PC-3 (cell line): ENCODE results near the gene FSIP1. TPM values are rescaled to one million over a fixed set of nuclear protein-coding genes. Genes with fewer than 3 reads are reported as not detected.

Experiments used
- ATAC-seq: fragments of 200-7000 bp; cut with Tn5 transposase; 2 replicates; pipeline ENCODE4 v1.9.1; 2020; ENCODE audit warnings: mild to moderate bottlenecking, moderate library complexity
- BruUV-seq: library from RNA; stranded (reverse); fragments of 400-500 nt; replicated peaks from 2 replicates; lab custom pipeline; 2021; lab: Mats Ljungman, UMichigan
- CTCF ChIA-PET: fragments of 300-600 bp; sonication (Branson Sonifier 250); formaldehyde crosslinking; loops from one replicate; lab custom pipeline; 2022; ENCODE audit warnings: antibody characterized with exemption; lab: Charles Lee
- POLR2A ChIA-PET: fragments of 300-600 bp; sonication (Branson Sonifier 250); formaldehyde crosslinking; loops from one replicate; lab custom pipeline; 2022; ENCODE audit warnings: antibody characterized with exemption; ENCODE audit not compliant: unreplicated experiment; lab: Charles Lee
- DNase-seq: peaks from one replicate; pipeline ENCODE4 v3.0.0-alpha.2; 2015
- H2AFZ ChIP-seq: fragments of 300-600 bp; sonication (generic); 2 replicates; pipeline ENCODE4 v1.6.0; 2016; ENCODE audit warnings: antibody characterized with exemption, low read length
- H3F3A ChIP-seq: fragments of 300-600 bp; sonication (generic); one replicate; pipeline ENCODE4 v1.6.0; 2017; ENCODE audit warnings: antibody characterized with exemption, low read length, control low read depth, mild to moderate bottlenecking; ENCODE audit not compliant: unreplicated experiment
- H3K27ac ChIP-seq: fragments of 300-600 bp; sonication (generic); 2 replicates; pipeline ENCODE4 v1.5.1; 2016; ENCODE audit warnings: mild to moderate bottlenecking, low read length
- H3K27me3 ChIP-seq: fragments of 300-600 bp; sonication (generic); 2 replicates; pipeline ENCODE4 v1.6.1; 2016; ENCODE audit warnings: low read length, mixed read lengths
- H3K36me3 ChIP-seq: fragments of 300-600 bp; sonication (generic); 2 replicates; pipeline ENCODE4 v1.6.1; 2016; ENCODE audit warnings: low read depth, mixed run types, low read length, mixed read lengths
- H3K4me1 ChIP-seq: fragments of 300-600 bp; sonication (generic); 2 replicates; pipeline ENCODE4 v1.5.1; 2016; ENCODE audit warnings: low read length; ENCODE audit not compliant: insufficient read depth
- H3K4me2 ChIP-seq: fragments of 300-600 bp; sonication (generic); 2 replicates; pipeline ENCODE4 v1.6.0; 2016; ENCODE audit warnings: low read length
- H3K4me3 ChIP-seq: fragments of 300-600 bp; sonication (generic); 2 replicates; pipeline ENCODE4 v1.5.1; 2016; ENCODE audit warnings: mild to moderate bottlenecking, low read length, mixed read lengths
- H3K79me2 ChIP-seq: fragments of 300-600 bp; sonication (generic); 2 replicates; pipeline ENCODE4 v1.6.1; 2017; ENCODE audit warnings: low read length, mixed read lengths
- H3K9ac ChIP-seq: fragments of 300-600 bp; sonication (generic); 2 replicates; pipeline ENCODE4 v1.6.0; 2016; ENCODE audit warnings: mild to moderate bottlenecking, low read length
- H3K9me2 ChIP-seq: fragments of 300-600 bp; sonication (generic); replicated peaks from 2 replicates; pipeline ENCODE4 v1.6.1; 2016; ENCODE audit warnings: mixed run types, low read length, mixed read lengths
- H3K9me3 ChIP-seq: fragments of 300-600 bp; sonication (generic); 2 replicates; pipeline ENCODE4 v1.6.1; 2016; ENCODE audit warnings: low read length, mixed read lengths
- H4K20me1 ChIP-seq: fragments of 300-600 bp; sonication (generic); 2 replicates; pipeline ENCODE4 v1.6.1; 2016; ENCODE audit warnings: low read length, mixed read lengths
- EZH2 ChIP-seq: fragments of 300-600 bp; sonication (generic); IDR thresholded peaks from one replicate; pipeline ENCODE4 v1.6.1; 2017; ENCODE audit warnings: antibody characterized with exemption, mild to moderate bottlenecking, low read length; ENCODE audit not compliant: unreplicated experiment
- EZH2phosphoT487 ChIP-seq: fragments of 300-600 bp; sonication (generic); IDR thresholded peaks from 2 replicates; pipeline ENCODE4 v1.6.1; 2018; ENCODE audit warnings: mild to moderate bottlenecking, antibody characterized with exemption, low read length, borderline replicate concordance
- intact Hi-C: fragments of 100-400 bp; cut with micrococcal nuclease; formaldehyde crosslinking; loops from 2 replicates; pipeline ENCODE4 v1.9.0; 2023
- total RNA-seq: library from RNA; depleted of rRNA; stranded (reverse); fragments of >200 nt; gene quantifications from 2 replicates; pipeline ENCODE4 v1.2.3, GENCODE V29; 2014
- TF ChIP-seq, protein P1 (sequence below): fragments of 300-600 bp; sonication (generic); conservative IDR thresholded peaks from 2 replicates; pipeline ENCODE4 v1.5.1; 2017; ENCODE audit warnings: antibody characterized with exemption, low read depth, mild to moderate bottlenecking, low read length

Gene FSIP1
- total RNA-seq, 1 experiment from 2014 or later = 0.07 TPM

DNA sequence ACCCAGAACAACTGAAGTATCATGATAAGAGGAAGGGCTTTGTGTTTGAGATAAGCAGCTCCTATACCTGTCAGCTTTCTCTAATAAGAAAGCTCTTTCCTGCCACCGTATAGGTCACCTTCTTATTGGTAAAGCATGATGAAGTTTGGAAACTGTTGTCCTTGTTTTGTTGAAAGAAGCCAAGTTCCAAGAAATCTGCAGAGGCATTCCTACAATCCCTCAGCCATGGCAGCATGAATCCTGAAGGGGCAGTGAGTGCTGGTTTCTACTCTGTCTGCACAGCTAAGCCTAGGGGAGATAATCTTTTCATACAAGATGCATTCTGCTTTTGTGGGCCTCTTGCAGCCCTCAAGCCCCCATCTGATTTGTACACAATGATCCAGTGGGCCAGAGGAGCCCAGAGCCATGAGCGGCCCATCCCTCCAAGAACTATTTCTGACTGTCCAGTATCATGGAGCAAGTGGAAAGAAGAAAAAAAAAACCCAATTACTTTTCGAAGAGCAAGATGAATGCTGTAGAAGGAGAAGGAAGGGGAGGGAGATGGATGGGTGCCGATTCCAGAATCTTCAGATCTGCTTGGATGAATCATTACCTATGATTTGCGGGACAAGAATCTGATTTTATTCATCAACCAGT is 203.7 kb downstream of the FSIP1 start:
- ChIA-PET POLR2A (interaction anchor here (1.1 kb wide), 1 partner anchor 454 kb away, joined by 8 read pairs; no protein-coding TSS in a partner anchor), CTCF (interaction anchor here (0.5 to 0.6 kb wide), 3 partner anchors 116 to 675 kb away, joined by 3 to 4 read pairs (median 3); no protein-coding TSS in a partner anchor)
- Histone ChIP-seq H3K27me3 (no peaks in the 10 kb centered on the region), H2AFZ (peak overlapping the region; percentile 91), H4K20me1 (peaks cover 27% of the 10 kb centered on the region), H3K9me3 (no peaks in the 10 kb centered on the region), H3K4me1 (peaks cover 34% of the 10 kb centered on the region), H3K4me3 (peak overlapping the region; percentile 87), H3K79me2 (peaks cover 31% of the 10 kb centered on the region), H3K36me3 (peaks cover 20% of the 10 kb centered on the region), H3F3A (peaks cover 4% of the 10 kb centered on the region), H3K4me2 (peak overlapping the region; percentile 100), H3K9ac (peak overlapping the region; percentile 87), H3K9me2 (no peaks in the 10 kb centered on the region), H3K27ac (peak overlapping the region; percentile 93)
- no peak for ATAC-seq
- intact Hi-C loops = loop anchor here (1.0 to 10.0 kb wide), 3 partner anchors 124 to 174 kb away; no protein-coding TSS in a partner anchor
- BruUV-seq = no TSS peak
- TF ChIP-seq, protein P1, sequence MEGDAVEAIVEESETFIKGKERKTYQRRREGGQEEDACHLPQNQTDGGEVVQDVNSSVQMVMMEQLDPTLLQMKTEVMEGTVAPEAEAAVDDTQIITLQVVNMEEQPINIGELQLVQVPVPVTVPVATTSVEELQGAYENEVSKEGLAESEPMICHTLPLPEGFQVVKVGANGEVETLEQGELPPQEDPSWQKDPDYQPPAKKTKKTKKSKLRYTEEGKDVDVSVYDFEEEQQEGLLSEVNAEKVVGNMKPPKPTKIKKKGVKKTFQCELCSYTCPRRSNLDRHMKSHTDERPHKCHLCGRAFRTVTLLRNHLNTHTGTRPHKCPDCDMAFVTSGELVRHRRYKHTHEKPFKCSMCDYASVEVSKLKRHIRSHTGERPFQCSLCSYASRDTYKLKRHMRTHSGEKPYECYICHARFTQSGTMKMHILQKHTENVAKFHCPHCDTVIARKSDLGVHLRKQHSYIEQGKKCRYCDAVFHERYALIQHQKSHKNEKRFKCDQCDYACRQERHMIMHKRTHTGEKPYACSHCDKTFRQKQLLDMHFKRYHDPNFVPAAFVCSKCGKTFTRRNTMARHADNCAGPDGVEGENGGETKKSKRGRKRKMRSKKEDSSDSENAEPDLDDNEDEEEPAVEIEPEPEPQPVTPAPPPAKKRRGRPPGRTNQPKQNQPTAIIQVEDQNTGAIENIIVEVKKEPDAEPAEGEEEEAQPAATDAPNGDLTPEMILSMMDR = no peak
- TF ChIP-seq EZH2phosphoT487 = no peak
- no peak for TF ChIP-seq EZH2
- no peak for DNase-seq

DNA sequence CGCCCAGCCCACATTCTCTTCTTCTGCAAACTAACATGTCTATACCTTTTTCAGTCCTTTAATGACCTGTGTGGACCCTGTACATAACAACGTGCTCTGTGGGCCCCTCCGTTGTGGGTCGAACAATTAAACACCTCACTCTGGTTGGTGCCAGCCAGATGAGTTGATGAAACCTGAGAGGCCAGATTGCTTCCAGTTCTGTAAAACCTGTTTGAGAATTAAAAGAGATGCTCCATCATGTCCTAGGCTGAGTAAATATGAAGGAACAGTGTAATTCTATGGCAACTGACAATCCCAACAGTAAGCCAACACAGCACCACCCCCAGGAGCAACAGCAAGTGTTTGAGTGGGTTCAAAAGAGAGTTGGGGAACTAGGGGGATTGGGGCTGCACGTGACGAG is 207.5 kb downstream of the FSIP1 start:
- H3K4me3 ChIP-seq = no peak overlapping the region
- CTCF ChIA-PET = no interaction called here
- no peak overlapping the region for H3K4me2 ChIP-seq
- intact Hi-C loops = loop anchor here (10.0 kb wide), 1 partner anchor 170 kb away; no protein-coding TSS in a partner anchor
- H3F3A ChIP-seq = no peaks in the 10 kb centered on the region
- TF ChIP-seq EZH2phosphoT487 (no peak), EZH2 (no peak)
- TF ChIP-seq, protein P1 = no peak
- H3K9me2 ChIP-seq = no peaks in the 10 kb centered on the region
- DNase-seq (no peak), ATAC-seq (no peak)
- H3K9me3 ChIP-seq = no peaks in the 10 kb centered on the region
- POLR2A ChIA-PET = no interaction called here
- H3K4me1 ChIP-seq = peaks cover 12% of the 10 kb centered on the region
- H3K27me3 ChIP-seq = no peaks in the 10 kb centered on the region
- no peaks in the 10 kb centered on the region for H4K20me1 ChIP-seq
- no peaks in the 10 kb centered on the region for H3K36me3 ChIP-seq
- BruUV-seq = no TSS peak
- no peak overlapping the region for H3K9ac ChIP-seq
- no peak overlapping the region for H2AFZ ChIP-seq
- no peak overlapping the region for H3K27ac ChIP-seq
- H3K79me2 ChIP-seq = no peaks in the 10 kb centered on the region

DNA sequence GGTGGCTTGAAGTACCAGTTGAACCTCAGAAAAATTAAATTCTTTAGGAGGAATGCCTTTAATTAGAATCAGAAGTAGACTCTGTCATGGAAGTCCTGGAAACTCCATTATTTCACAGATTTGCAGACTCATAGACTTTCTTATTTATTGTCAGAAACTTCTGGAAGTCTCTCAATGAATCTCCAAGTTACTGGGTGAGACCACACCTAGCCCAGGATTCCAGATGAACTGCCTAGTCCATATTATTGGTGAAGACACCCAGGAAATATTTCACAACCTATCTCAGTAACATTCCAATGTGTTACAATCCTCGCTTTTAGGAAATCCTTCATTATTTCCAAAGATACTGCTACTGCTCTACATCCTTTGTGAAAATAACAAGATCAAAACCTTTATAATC is 208.2 kb downstream of the FSIP1 start:
- H2AFZ ChIP-seq = no peak overlapping the region
- BruUV-seq = no TSS peak
- no peaks in the 10 kb centered on the region for H4K20me1 ChIP-seq
- H3K79me2 ChIP-seq = no peaks in the 10 kb centered on the region
- H3K4me2 ChIP-seq = no peak overlapping the region
- no peaks in the 10 kb centered on the region for H3K27me3 ChIP-seq
- ATAC-seq (no peak), DNase-seq (no peak)
- H3K4me1 ChIP-seq = peaks cover 10% of the 10 kb centered on the region
- ChIA-PET POLR2A (no interaction called here), CTCF (no interaction called here)
- no peak overlapping the region for H3K4me3 ChIP-seq
- H3K36me3 ChIP-seq = no peaks in the 10 kb centered on the region
- no peak overlapping the region for H3K27ac ChIP-seq
- H3K9me3 ChIP-seq = no peaks in the 10 kb centered on the region
- intact Hi-C loops = loop anchor here (5.0 to 10.0 kb wide), 2 partner anchors 62 to 170 kb away; no protein-coding TSS in a partner anchor
- TF ChIP-seq, protein P1 = no peak
- no peak for TF ChIP-seq EZH2phosphoT487
- no peak for TF ChIP-seq EZH2
- no peaks in the 10 kb centered on the region for H3K9me2 ChIP-seq
- H3K9ac ChIP-seq = no peak overlapping the region
- no peaks in the 10 kb centered on the region for H3F3A ChIP-seq
